ENCODE data around the gene G0S2.
A peak's percentile ranks its signal among the peaks of the same experiment; 100 is the strongest.

G0S2 gene

DNA sequence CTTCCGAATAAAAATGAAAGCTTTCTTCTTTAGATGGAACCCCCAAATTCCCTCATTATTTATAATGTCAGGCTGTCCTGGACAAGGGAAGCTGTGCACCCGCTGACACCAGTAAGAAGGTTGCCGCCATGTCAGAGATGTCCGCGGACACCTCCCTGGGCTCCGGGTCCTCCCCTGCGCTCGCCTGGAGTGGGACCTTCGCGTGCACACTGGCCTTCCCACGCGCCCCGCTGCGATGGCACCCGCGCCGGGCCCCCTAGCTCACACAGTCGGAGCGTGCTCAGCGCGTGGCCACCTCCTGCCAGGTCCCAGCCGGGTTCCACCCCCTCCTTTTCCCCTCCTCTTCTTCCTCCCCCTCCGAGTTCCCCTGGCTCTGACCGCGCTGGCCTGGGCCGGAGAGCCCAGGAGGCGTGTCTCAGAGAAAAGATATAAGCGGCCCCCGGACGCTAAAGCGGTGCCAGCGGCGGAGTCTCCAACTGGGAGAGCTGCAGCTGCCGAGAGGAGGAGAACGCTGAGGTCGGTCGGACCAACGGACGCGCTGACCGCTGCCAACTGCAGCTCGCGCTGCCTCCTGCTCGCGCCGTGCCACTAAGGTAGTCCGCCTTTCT, at the start of gene G0S2:
G0S2 (plus strand) TSS at position 456 of the 608 bp plus-strand sequence. CDS start 273 bp downstream, outside the sequence.
- Histone ChIP-seq H3K4me3 (ENCODE audit: severe bottlenecking) (no peak within 1 kb of the TSS), H3K4me1 (ENCODE audit: insufficient read depth, poor library complexity, severe bottlenecking) (peaks cover 14% of the 10 kb centered on the region), H3K36me3 (ENCODE audit: low read depth) (no peaks in the 10 kb centered on the region), H3K27ac (ENCODE audit: poor library complexity, severe bottlenecking) (no peak within 1 kb of the TSS), H3K27me3 (ENCODE audit: insufficient read depth, poor library complexity, severe bottlenecking) (no peaks in the 10 kb centered on the region), H3K9me3 (ENCODE audit: severe bottlenecking) (no peaks in the 10 kb centered on the region)
- ATAC-seq (ENCODE audit: low read depth) (0 out of 3 replicates have a peak, but pooled peaks have one; percentile 19), DNase-seq (ENCODE audit: low spot score) (no peak)
- no peak for TF ChIP-seq CTCF (IDR thresholded peaks at IDR 0.05; ENCODE audit: poor library complexity, severe bottlenecking)

GRCh38 chr1:209625791-209626285, 49.4 kb upstream of the G0S2 start:
- no peak overlapping the region for H3K27ac ChIP-seq (ENCODE audit: poor library complexity, severe bottlenecking)
- no peaks in the 10 kb centered on the region for H3K4me1 ChIP-seq (ENCODE audit: insufficient read depth, poor library complexity, severe bottlenecking)
- TF ChIP-seq CTCF (IDR thresholded peaks at IDR 0.05; ENCODE audit: poor library complexity, severe bottlenecking): no peak
- H3K27me3 ChIP-seq (ENCODE audit: insufficient read depth, poor library complexity, severe bottlenecking): no peaks in the 10 kb centered on the region
- H3K36me3 ChIP-seq (ENCODE audit: low read depth): peaks cover 99% of the 10 kb centered on the region
- ATAC-seq (ENCODE audit: low read depth): no peak
- no peaks in the 10 kb centered on the region for H3K9me3 ChIP-seq (ENCODE audit: severe bottlenecking)
- H3K4me3 ChIP-seq (ENCODE audit: severe bottlenecking): no peak overlapping the region
- no peak for DNase-seq (ENCODE audit: low spot score)

DNA sequence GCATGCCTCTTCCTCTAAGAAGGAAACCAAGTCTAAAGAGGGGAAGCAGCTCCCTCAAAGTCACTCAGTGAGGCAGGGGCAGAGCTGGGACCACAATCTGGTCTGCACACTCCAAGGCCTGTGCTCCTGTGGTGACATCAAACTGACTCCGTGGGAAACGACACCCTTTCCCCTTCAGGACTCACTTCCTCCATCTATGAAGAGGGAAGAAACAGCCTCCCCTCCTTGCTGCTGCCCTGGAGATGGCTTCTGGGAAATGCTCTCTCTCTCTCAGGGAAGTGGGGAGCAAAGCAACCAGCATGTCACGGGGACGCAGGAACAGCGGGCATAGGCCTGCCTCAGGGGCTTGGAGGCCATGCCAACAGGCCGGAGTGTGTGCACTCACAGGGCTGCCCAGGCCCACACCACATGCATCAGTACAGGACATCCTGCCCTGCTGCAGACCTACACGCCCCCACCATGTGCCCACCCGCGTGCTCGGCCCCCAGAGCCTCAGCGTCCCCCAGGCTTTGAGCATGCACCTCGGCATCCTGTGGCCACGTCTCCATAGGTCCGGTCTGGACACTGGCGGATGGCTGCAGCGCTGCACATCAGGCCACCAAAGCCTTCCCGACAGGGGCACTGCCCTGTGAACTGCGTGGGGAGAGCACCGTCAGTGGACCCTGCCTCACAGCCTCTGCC, 48.7 kb upstream of the G0S2 start:
- no peak for DNase-seq (ENCODE audit: low spot score)
- Histone ChIP-seq H3K27me3 (ENCODE audit: insufficient read depth, poor library complexity, severe bottlenecking) (no peaks in the 10 kb centered on the region), H3K36me3 (ENCODE audit: low read depth) (peaks cover 99% of the 10 kb centered on the region), H3K9me3 (ENCODE audit: severe bottlenecking) (no peaks in the 10 kb centered on the region), H3K27ac (ENCODE audit: poor library complexity, severe bottlenecking) (no peak overlapping the region), H3K4me1 (ENCODE audit: insufficient read depth, poor library complexity, severe bottlenecking) (no peaks in the 10 kb centered on the region), H3K4me3 (ENCODE audit: severe bottlenecking) (no peak overlapping the region)
- no peak for ATAC-seq (ENCODE audit: low read depth)
- no peak for TF ChIP-seq CTCF (IDR thresholded peaks at IDR 0.05; ENCODE audit: poor library complexity, severe bottlenecking)

- ATAC-seq (ENCODE audit: low read depth): no peak
- no peak for TF ChIP-seq CTCF (IDR thresholded peaks at IDR 0.05; ENCODE audit: poor library complexity, severe bottlenecking)
- Histone ChIP-seq H3K4me1 (ENCODE audit: insufficient read depth, poor library complexity, severe bottlenecking) (no peaks in the 10 kb centered on the region), H3K9me3 (ENCODE audit: severe bottlenecking) (no peaks in the 10 kb centered on the region), H3K36me3 (ENCODE audit: low read depth) (peaks cover 99% of the 10 kb centered on the region), H3K4me3 (ENCODE audit: severe bottlenecking) (no peak overlapping the region), H3K27ac (ENCODE audit: poor library complexity, severe bottlenecking) (no peak overlapping the region), H3K27me3 (ENCODE audit: insufficient read depth, poor library complexity, severe bottlenecking) (no peaks in the 10 kb centered on the region)
- DNase-seq (ENCODE audit: low spot score): no peak
These were observed 48.0 kb upstream of the G0S2 start for GRCh38 chr1:209627027-209627731.

Measured in RWPE2 (cell line).